ENCODE data around the gene TET3.
A peak's percentile ranks its signal among the peaks of the same experiment; 100 is the strongest.

The TET3 gene

GRCh38 chr2:74004212-74005182 lies 19.8 kb downstream of the TET3 start:
- DNase-seq (ENCODE audit: low read depth, low spot score): no peak

GRCh38 chr2:74005786-74006185 lies 21.1 kb downstream of the TET3 start:
- DNase-seq (ENCODE audit: low read depth, low spot score): no peak

GRCh38 chr2:74006459-74006858 lies 21.7 kb downstream of the TET3 start:
- DNase-seq (ENCODE audit: low read depth, low spot score): peak; percentile 72

GRCh38 chr2:74007121-74007520 lies 22.4 kb downstream of the TET3 start:
- DNase-seq (ENCODE audit: low read depth, low spot score): no peak

- no peak for DNase-seq (ENCODE audit: low read depth, low spot score)
Observed at GRCh38 chr2:74007711-74008110, 23.0 kb downstream of the TET3 start.

- DNase-seq (ENCODE audit: low read depth, low spot score): peak; percentile 75
Observed at GRCh38 chr2:74008761-74009395, 24.2 kb downstream of the TET3 start.

GRCh38 chr2:74009577-74009976 lies 24.9 kb downstream of the TET3 start:
- no peak for DNase-seq (ENCODE audit: low read depth, low spot score)

GRCh38 chr2:74010087-74010541 lies 25.4 kb downstream of the TET3 start:
- no peak for DNase-seq (ENCODE audit: low read depth, low spot score)

GRCh38 chr2:74011246-74011645 lies 26.5 kb downstream of the TET3 start:
- no peak for DNase-seq (ENCODE audit: low read depth, low spot score)

- DNase-seq (ENCODE audit: low read depth, low spot score): no peak
Observed at GRCh38 chr2:74014813-74015212, 30.1 kb downstream of the TET3 start.

- no peak for DNase-seq (ENCODE audit: low read depth, low spot score)
Observed at GRCh38 chr2:74017223-74017622, 32.5 kb downstream of the TET3 start.

GRCh38 chr2:74019516-74019915 lies 34.8 kb downstream of the TET3 start:
- no peak for DNase-seq (ENCODE audit: low read depth, low spot score)

- DNase-seq (ENCODE audit: low read depth, low spot score): no peak
Observed at GRCh38 chr2:74020702-74021406, 36.1 kb downstream of the TET3 start.

- no peak for DNase-seq (ENCODE audit: low read depth, low spot score)
Observed at GRCh38 chr2:74021407-74021755, 36.7 kb downstream of the TET3 start.

- DNase-seq (ENCODE audit: low read depth, low spot score): no peak
Observed at GRCh38 chr2:74024216-74024615, 39.5 kb downstream of the TET3 start.

- DNase-seq (ENCODE audit: low read depth, low spot score): peak; percentile 57
Observed at GRCh38 chr2:74025971-74026612, 41.4 kb downstream of the TET3 start.

- DNase-seq (ENCODE audit: low read depth, low spot score): peak; percentile 48
Observed at GRCh38 chr2:74026687-74027241, 42.1 kb downstream of the TET3 start.

GRCh38 chr2:74027496-74027895 lies 42.8 kb downstream of the TET3 start:
- no peak for DNase-seq (ENCODE audit: low read depth, low spot score)

GRCh38 chr2:74028290-74028689 lies 43.6 kb downstream of the TET3 start:
- DNase-seq (ENCODE audit: low read depth, low spot score): no peak

- DNase-seq (ENCODE audit: low read depth, low spot score): no peak
Observed at GRCh38 chr2:74028741-74029140, 44.0 kb downstream of the TET3 start.

- DNase-seq (ENCODE audit: low read depth, low spot score): no peak
Observed at GRCh38 chr2:74029714-74030397, 45.1 kb downstream of the TET3 start.
